K562 (cell line): ENCODE data around the gene COMMD10. TPM values are rescaled to one million over a fixed set of nuclear protein-coding genes. Genes with fewer than 3 reads are reported as not detected.

Experiments
- ATAC-seq: fragments of 200-7000 bp; cut with Tn5 transposase; 3 replicates; pipeline ENCODE4 v1.9.1; 2020; ENCODE audit warnings: moderate library complexity
- BruUV-seq: library from RNA; stranded (reverse); fragments of 400-500 nt; replicated peaks from 2 replicates; lab custom pipeline; 2021; lab: Mats Ljungman, UMichigan
- CTCF ChIA-PET: fragments of 300-600 bp; formaldehyde crosslinking; extraction: SDS; loops from one replicate; lab custom pipeline; 2021; ENCODE audit warnings: low intra/inter-chr PET ratio; lab: Yijun Ruan, JAX
- POLR2A ChIA-PET: fragments of 300-600, 350-650 bp; sonication (Branson Sonifier 250); formaldehyde crosslinking; extraction: SDS; loops from one replicate; lab custom pipeline; 2021; ENCODE audit warnings: antibody characterized with exemption, inconsistent platforms; lab: Yijun Ruan, JAX
- DNase-seq, 4 experiments: peaks; one replicate each; pipeline versions ENCODE4 v3.0.0 to v3.0.0-alpha.2; 2011 to 2018; ENCODE audit warnings: low spot score in 3 of 4, mixed read lengths in 3 of 4; ENCODE audit errors: extremely low read depth in 1 of 4
- FAIRE-seq: peaks from 2 replicates; lab custom pipeline; 2011; peaks lifted over from hg19 to GRCh38; lab: Jason Lieb, UNC
- H2AFZ ChIP-seq: 2 replicates; pipeline ENCODE4 v1.6.0; 2011; ENCODE audit warnings: low read depth, low read length, control low read depth, inconsistent platforms
- H3K27ac ChIP-seq: fragments of 200-600 bp; 3 replicates; pipeline ENCODE4 v1.8.0; 2011; ENCODE audit warnings: low read depth, mild to moderate bottlenecking, control low read depth, inconsistent platforms, low read length, moderate library complexity, mixed read lengths; ENCODE audit errors: extremely low read depth
- H3K27me3 ChIP-seq, 2 experiments: fragments of 300-600 bp in 1 of 2; 2 replicates in 1 of 2; 3 replicates in 1 of 2; pipeline versions ENCODE4 v1.6.0 to v1.8.0; 2011; ENCODE audit warnings: inconsistent platforms in 2 of 2, low read length in 2 of 2, mild to moderate bottlenecking in 1 of 2, mixed read lengths in 1 of 2, moderate library complexity in 1 of 2; ENCODE audit not compliant: control insufficient read depth in 2 of 2, insufficient read depth in 2 of 2
- H3K36me3 ChIP-seq: fragments of 300-600 bp; 3 replicates; pipeline ENCODE4 v1.8.0; 2011; ENCODE audit warnings: mild to moderate bottlenecking, low read length, inconsistent platforms; ENCODE audit not compliant: control insufficient read depth, insufficient read depth
- H3K4me1 ChIP-seq, 2 experiments: fragments of 200-600 bp in 1 of 2; replicated peaks in 1 of 2; 2 replicates in 1 of 2; 3 replicates in 1 of 2; pipeline versions ENCODE4 v1.5.1 to v1.8.0; 2011; ENCODE audit warnings: inconsistent platforms in 2 of 2, low read length in 2 of 2, mild to moderate bottlenecking in 1 of 2, mixed read lengths in 1 of 2, moderate library complexity in 1 of 2; ENCODE audit not compliant: control insufficient read depth in 2 of 2, insufficient read depth in 2 of 2
- H3K4me2 ChIP-seq: 2 replicates; pipeline ENCODE4 v1.6.1; 2011; ENCODE audit warnings: low read length, control low read depth, inconsistent platforms, mixed read lengths; ENCODE audit not compliant: insufficient read depth
- H3K4me3 ChIP-seq: fragments of 200-600 bp; sonication (generic), shearing (Covaris generic); 2 replicates; pipeline ENCODE4 v1.5.1; 2016; ENCODE audit warnings: control low read depth, inconsistent platforms
- H3K79me2 ChIP-seq: fragments of 200-600 bp; 3 replicates; pipeline ENCODE4 v1.8.0; 2011; ENCODE audit warnings: low read length, inconsistent platforms; ENCODE audit not compliant: control insufficient read depth, insufficient read depth
- H3K9ac ChIP-seq, 2 experiments: 2 replicates each; pipeline versions ENCODE4 v1.6.0 to v1.6.1; 2011; ENCODE audit warnings: low read depth in 2 of 2, low read length in 2 of 2, control low read depth in 1 of 2, inconsistent platforms in 1 of 2, mild to moderate bottlenecking in 1 of 2, mixed read lengths in 1 of 2; ENCODE audit not compliant: insufficient read depth in 1 of 2
- H3K9me1 ChIP-seq: one replicate; pipeline ENCODE4 v1.6.0; 2011; ENCODE audit warnings: inconsistent platforms, mild to moderate bottlenecking, low read length, moderate library complexity; ENCODE audit not compliant: control insufficient read depth, insufficient read depth
- H3K9me3 ChIP-seq: replicated peaks from 2 replicates; pipeline ENCODE4 v1.5.1; 2011; ENCODE audit warnings: low read depth, low read length, inconsistent platforms; ENCODE audit not compliant: control insufficient read depth, insufficient read depth
- H4K20me1 ChIP-seq: replicated peaks from 2 replicates; pipeline ENCODE4 v1.6.1; 2011; ENCODE audit warnings: low read length, inconsistent platforms, mixed read lengths; ENCODE audit not compliant: control insufficient read depth, insufficient read depth
- BMI1 ChIP-seq: fragments of 150-350 bp; IDR thresholded peaks from 2 replicates; pipeline ENCODE4 v1.6.1; 2014; ENCODE audit warnings: low read length
- CCAR2 ChIP-seq: fragments of 200-400 bp; formaldehyde crosslinking; IDR thresholded peaks from 2 replicates; pipeline ENCODE4 v1.6.1; 2017; ENCODE audit warnings: mild to moderate bottlenecking, low read depth, low read length
- ETV5 ChIP-seq: sonication (generic); formaldehyde crosslinking; IDR thresholded peaks from 2 replicates; pipeline ENCODE4 v1.4.0; 2020; ENCODE audit warnings: low read depth, mild to moderate bottlenecking, missing genetic modification reagents
- FUS ChIP-seq: fragments of 200-400 bp; formaldehyde crosslinking; optimal IDR thresholded peaks from 2 replicates; pipeline ENCODE3; 2017; ENCODE audit warnings: low read depth, low read length
- HNRNPH1 ChIP-seq: fragments of 200-400 bp; formaldehyde crosslinking; optimal IDR thresholded peaks from 2 replicates; pipeline ENCODE3; 2017; ENCODE audit warnings: low read depth, mild to moderate bottlenecking, low read length, moderate library complexity
- NR3C1 ChIP-seq: sonication (generic); formaldehyde crosslinking; IDR thresholded peaks from 2 replicates; pipeline ENCODE4 v1.8.1; 2022; ENCODE audit warnings: missing genetic modification reagents
- PCBP1 ChIP-seq: fragments of 200-400 bp; formaldehyde crosslinking; IDR thresholded peaks from 2 replicates; pipeline ENCODE4 v1.6.1; 2018; ENCODE audit warnings: mild to moderate bottlenecking, low read depth, low read length; ENCODE audit not compliant: poor library complexity, severe bottlenecking
- PTTG1 ChIP-seq: fragments of 450-650 bp; IDR thresholded peaks from 2 replicates; pipeline ENCODE4 v1.6.1; 2016; ENCODE audit warnings: low read depth, mild to moderate bottlenecking, missing genetic modification characterization, missing compliant biosample characterization
- RBM22 ChIP-seq: fragments of 200-400 bp; formaldehyde crosslinking; IDR thresholded peaks from 2 replicates; pipeline ENCODE4 v1.6.1; 2018; ENCODE audit warnings: low read length, low read depth; ENCODE audit not compliant: poor library complexity, severe bottlenecking
- RNF2 ChIP-seq: sonication (generic); IDR thresholded peaks from 2 replicates; pipeline ENCODE4 v1.6.1; 2016
- SAFB2 ChIP-seq: fragments of 200-400 bp; formaldehyde crosslinking; IDR thresholded peaks from 2 replicates; pipeline ENCODE4 v1.6.1; 2018; ENCODE audit warnings: borderline replicate concordance, low read length, low read depth, moderate library complexity; ENCODE audit not compliant: severe bottlenecking
- SP2 ChIP-seq: IDR thresholded peaks from 2 replicates; pipeline ENCODE4 v1.6.1; 2011; ENCODE audit warnings: mild to moderate bottlenecking, low read depth, low read length, moderate library complexity; ENCODE audit not compliant: poor library complexity, severe bottlenecking; ENCODE audit errors: extremely low read depth
- SPI1 ChIP-seq: IDR thresholded peaks from 2 replicates; pipeline ENCODE4 v1.6.1; 2011; ENCODE audit warnings: low read depth, low read length, control low read depth, borderline replicate concordance
- TOE1 ChIP-seq, 2 experiments: fragments of 450-650 bp in 1 of 2; sonication (generic) in 1 of 2; formaldehyde crosslinking in 1 of 2; IDR thresholded peaks; 2 replicates each; pipeline versions ENCODE4 v1.7.1 to v1.8.0; 2016 to 2022; ENCODE audit warnings: borderline replicate concordance in 2 of 2, mild to moderate bottlenecking in 2 of 2, antibody characterized with exemption in 1 of 2, inconsistent platforms in 1 of 2, low read depth in 1 of 2, missing genetic modification reagents in 1 of 2, moderate library complexity in 1 of 2
- ZNF133 ChIP-seq: fragments of 250-450 bp; sonication (Bioruptor Pico); IDR thresholded peaks from 2 replicates; pipeline ENCODE4 v1.4.0; 2020; ENCODE audit warnings: mild to moderate bottlenecking
- in situ Hi-C: fragments of 300-500 bp; cut with MboI; formaldehyde crosslinking; loops from 4 replicates; pipeline ENCODE4 v1.15.0; 2018; ENCODE audit warnings: inconsistent platforms, mixed read lengths
- intact Hi-C: fragments of 100-400 bp; cut with micrococcal nuclease; formaldehyde crosslinking; loops from 2 replicates; pipeline ENCODE4 v1.14.2; 2022
- polyA plus RNA-seq, 8 experiments: library from polyadenylated mRNA; depleted of rRNA in 4 of 8; stranded (reverse) in 5 of 8; unstranded in 3 of 8; fragments of >200 nt; fragmentation: Nextera tagmentation in 2 of 8; fragmentation: Illumina TruSeq in 1 of 8; extraction: Ambion mirVana in 2 of 8; extraction: Trizol in 1 of 8; gene quantifications; 2 replicates each; pipeline versions ENCODE4 v1.2.1 to v1.2.3, GENCODE V29; 2011 to 2014; ENCODE audit warnings: inconsistent platforms in 1 of 8, missing spikeins in 1 of 8
- total RNA-seq, 7 experiments: library from RNA; depleted of rRNA in 6 of 7; stranded (reverse); fragments of >200 nt in 6 of 7; fragmentation: Illumina TruSeq in 2 of 7; extraction: Trizol in 2 of 7; gene quantifications; 2 replicates each; pipeline versions ENCODE4 v1.2.1 to v1.2.3, GENCODE V29; 2011 to 2021; ENCODE audit warnings: low replicate concordance in 1 of 7
- TF ChIP-seq, protein P1 (sequence below): IDR thresholded peaks from 2 replicates; pipeline ENCODE4 v1.6.1; 2012; ENCODE audit warnings: low read depth, low read length, improper control_type of control experiment, borderline replicate concordance
- TF ChIP-seq, protein P2 (sequence below): fragments of 450-650 bp; IDR thresholded peaks from 2 replicates; pipeline ENCODE4 v1.6.1; 2016

Gene COMMD10
- total and polyA plus RNA-seq, 9 of the 15 experiments (the other 6 are each of a cell fraction or from before 2014, with no cell fraction given): 17.9 to 101 (median 28.0) TPM

DNA sequence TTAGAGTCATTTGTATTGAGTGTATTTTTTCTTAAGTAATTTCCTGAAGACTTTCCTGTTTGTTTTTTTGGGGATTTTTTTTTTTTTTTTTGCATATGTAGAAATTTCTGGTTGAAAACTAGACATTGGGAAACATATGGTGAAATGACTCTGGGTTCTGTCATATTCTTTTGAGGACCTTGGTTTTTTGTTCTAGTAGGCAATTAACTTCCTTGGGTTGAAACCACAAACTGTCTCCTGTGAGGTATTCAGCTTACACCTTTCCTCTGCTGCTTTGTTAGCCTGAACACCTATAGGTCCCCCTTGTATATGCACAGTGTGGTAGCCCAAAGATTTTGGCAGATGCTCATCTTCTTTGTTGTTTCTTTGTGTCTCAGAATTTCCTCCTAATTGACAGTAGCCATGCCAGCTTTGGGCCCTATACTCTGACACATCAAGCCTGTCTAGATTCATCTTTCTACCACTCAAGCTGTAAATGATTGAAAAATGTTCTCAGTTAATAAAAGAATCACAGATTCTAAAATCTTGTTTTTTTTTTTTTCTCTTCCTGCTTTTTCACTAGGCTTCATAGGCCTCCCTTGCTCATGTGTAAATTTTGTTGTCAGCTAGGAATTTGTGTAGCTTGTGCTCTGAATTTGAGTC is 140.6 kb downstream of the COMMD10 start:
- no peak overlapping the region for H3K4me2 ChIP-seq
- no peaks in the 10 kb centered on the region for H3K4me1 ChIP-seq
- no peak overlapping the region for H3K4me3 ChIP-seq
- no peaks in the 10 kb centered on the region for H3K36me3 ChIP-seq
- no TSS peak for BruUV-seq
- H3K79me2 ChIP-seq: no peaks in the 10 kb centered on the region
- FAIRE-seq (no peak), DNase-seq (no peak), ATAC-seq (no peak)
- H3K9me1 ChIP-seq: no peaks in the 10 kb centered on the region
- H2AFZ ChIP-seq: no peak overlapping the region
- no peaks in the 10 kb centered on the region for H4K20me1 ChIP-seq
- in situ Hi-C loops (no loop called here), intact Hi-C loops (no loop called here)
- H3K27ac ChIP-seq: no peak overlapping the region
- no peaks in the 10 kb centered on the region for H3K27me3 ChIP-seq
- no peaks in the 10 kb centered on the region for H3K9me3 ChIP-seq
- CTCF ChIA-PET: no interaction called here
- H3K9ac ChIP-seq: no peak overlapping the region
- no peak for TF ChIP-seq HNRNPH1
- TF ChIP-seq ETV5 (CRISPR knock-in tag): no peak
- no peak for TF ChIP-seq NR3C1 (CRISPR knock-in tag)
- no peak for TF ChIP-seq RBM22
- TF ChIP-seq BMI1: no peak
- TF ChIP-seq FUS: no peak
- no peak for TF ChIP-seq TOE1 (IDR thresholded peaks at IDR 0.05; ENCODE audit: borderline replicate concordance)
- TF ChIP-seq TOE1 (CRISPR knock-in tag; IDR thresholded peaks at IDR 0.05; ENCODE audit: borderline replicate concordance, low read depth): no peak
- no peak for TF ChIP-seq SAFB2
- TF ChIP-seq PCBP1: no peak
- no peak for TF ChIP-seq ZNF133 (CRISPR knock-in tag)
- TF ChIP-seq, protein P1, sequence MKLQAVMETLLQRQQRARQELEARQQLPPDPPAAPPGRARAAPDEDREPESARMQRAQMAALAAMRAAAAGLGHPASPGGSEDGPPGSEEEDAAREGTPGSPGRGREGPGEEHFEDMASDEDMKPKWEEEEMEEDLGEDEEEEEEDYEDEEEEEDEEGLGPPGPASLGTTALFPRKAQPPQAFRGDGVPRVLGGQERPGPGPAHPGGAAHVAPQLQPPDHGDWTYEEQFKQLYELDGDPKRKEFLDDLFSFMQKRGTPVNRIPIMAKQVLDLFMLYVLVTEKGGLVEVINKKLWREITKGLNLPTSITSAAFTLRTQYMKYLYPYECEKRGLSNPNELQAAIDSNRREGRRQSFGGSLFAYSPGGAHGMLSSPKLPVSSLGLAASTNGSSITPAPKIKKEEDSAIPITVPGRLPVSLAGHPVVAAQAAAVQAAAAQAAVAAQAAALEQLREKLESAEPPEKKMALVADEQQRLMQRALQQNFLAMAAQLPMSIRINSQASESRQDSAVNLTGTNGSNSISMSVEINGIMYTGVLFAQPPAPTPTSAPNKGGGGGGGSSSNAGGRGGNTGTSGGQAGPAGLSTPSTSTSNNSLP: no peak
- TF ChIP-seq PTTG1 (tag): no peak
- TF ChIP-seq CCAR2: no peak
- TF ChIP-seq SPI1: no peak
- no peak for TF ChIP-seq SP2
- TF ChIP-seq RNF2: no peak
- TF ChIP-seq, protein P2, sequence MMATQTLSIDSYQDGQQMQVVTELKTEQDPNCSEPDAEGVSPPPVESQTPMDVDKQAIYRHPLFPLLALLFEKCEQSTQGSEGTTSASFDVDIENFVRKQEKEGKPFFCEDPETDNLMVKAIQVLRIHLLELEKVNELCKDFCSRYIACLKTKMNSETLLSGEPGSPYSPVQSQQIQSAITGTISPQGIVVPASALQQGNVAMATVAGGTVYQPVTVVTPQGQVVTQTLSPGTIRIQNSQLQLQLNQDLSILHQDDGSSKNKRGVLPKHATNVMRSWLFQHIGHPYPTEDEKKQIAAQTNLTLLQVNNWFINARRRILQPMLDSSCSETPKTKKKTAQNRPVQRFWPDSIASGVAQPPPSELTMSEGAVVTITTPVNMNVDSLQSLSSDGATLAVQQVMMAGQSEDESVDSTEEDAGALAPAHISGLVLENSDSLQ: no peak
- POLR2A ChIA-PET: no interaction called here
